ENCODE measurements around the gene KIAA0319L.

GRCh38 chr1:35536556-35537162, 20.5 kb downstream of the KIAA0319L start:
- no peak for TF ChIP-seq POLR2A (IDR thresholded peaks at IDR 0.05)
- no peak for TF ChIP-seq CTCF (IDR thresholded peaks at IDR 0.05)
- no peak for TF ChIP-seq EP300 (IDR thresholded peaks at IDR 0.05)

All from upper lobe of left lung (tissue), 4 donors.